Measurements from ENCODE around the gene TMEM125.

- TF ChIP-seq GATA2 (IDR thresholded peaks at IDR 0.05; ENCODE audit: low read depth, low read length) (no peak), GATA3 (IDR thresholded peaks at IDR 0.05; ENCODE audit: low read depth, low read length) (no peak)
These were observed 2.4 kb upstream of the TMEM125 start for GRCh38 chr1:43267291-43267805.
